T-helper 2 cell (primary cell): ENCODE measurements around the gene OIT3.

Experiments used
- DNase-seq, 5 experiments: peaks; one replicate each; pipeline versions ENCODE4 v3.0.0 to v3.0.0-alpha.2; 2012 to 2022

The OIT3 gene

GRCh38 chr10:72952642-72953158, 59.2 kb downstream of the OIT3 start:
- DNase-seq = no peak

- no peak for DNase-seq
These were observed 60.1 kb downstream of the OIT3 start for GRCh38 chr10:72953687-72954086.

DNA sequence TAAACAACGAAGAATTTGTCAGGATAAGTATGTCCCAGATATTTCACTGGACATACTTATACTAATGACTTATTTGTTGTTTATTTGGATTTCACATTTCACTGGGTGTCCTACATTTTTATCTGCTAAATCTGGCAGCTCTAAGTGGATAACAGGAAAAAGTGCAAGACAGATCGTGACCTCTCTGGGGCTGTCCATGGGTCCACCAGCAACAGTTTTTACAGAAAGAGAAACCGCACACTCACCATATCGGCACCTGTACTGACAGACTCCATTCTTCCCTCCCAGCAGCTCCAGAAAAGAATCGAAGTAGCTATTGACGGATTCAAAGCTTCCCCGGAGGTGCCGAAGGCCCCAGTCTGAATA, 60.7 kb downstream of the OIT3 start:
- no peak for DNase-seq

DNA sequence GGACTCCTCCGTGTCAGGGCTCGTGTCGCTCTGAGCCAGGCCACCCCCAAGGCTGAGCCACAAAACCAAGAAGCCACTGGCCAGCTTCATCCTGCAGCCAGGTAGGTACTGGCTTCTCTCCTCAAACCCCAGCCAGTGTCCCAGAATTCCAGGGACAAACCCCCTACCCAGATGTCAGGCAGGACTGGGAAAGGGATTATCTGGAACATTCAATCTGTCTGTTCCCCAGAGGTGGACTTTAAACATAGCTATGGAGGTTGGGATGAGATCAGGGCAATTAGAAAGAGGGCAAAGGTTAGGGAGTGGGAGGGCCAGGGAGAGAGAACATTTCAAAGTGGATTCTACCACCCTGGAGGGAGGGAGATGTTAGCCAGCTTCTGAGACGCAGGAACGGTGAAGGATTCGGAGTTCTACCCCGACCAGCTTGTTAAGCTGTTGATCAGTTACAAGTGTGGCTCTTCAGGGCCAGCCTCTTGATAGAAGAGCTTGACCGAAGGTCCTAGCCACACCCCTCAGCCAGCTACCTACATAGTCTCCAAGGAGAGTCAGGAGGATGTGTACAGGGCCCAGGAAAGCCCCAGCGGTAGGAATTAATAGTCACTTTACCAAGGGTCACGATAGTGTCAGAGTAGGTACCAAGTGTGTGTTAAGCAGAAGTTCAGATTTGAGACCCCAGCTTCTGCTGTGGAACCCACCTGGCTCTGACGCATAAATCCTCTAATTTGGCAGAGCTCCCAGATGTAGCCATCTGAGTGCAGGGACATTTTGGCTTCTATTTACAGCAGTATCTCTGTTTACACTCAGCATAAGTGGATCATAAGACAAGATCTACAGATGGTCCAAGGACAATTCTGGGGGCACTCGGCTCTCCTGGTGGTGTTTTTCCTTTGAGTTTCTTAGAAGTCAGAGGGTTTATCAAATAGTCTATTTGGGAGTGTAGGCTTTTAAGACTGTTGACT, 61.3 kb downstream of the OIT3 start, which contains the start of gene PLA2G12B:
Gene PLA2G12B (minus strand): TSS at position 211 of the 959 bp plus-strand sequence. CDS start 121 bp downstream, at position 90.
- DNase-seq = no peak

GRCh38 chr10:72956001-72956400, 62.5 kb downstream of the OIT3 start:
- DNase-seq = no peak

- DNase-seq = no peak
These were observed 83.3 kb downstream of the OIT3 start for GRCh38 chr10:72976886-72977285.

GRCh38 chr10:72979709-72980108, 86.2 kb downstream of the OIT3 start:
- DNase-seq = no peak

- no peak for DNase-seq
These were observed 86.8 kb downstream of the OIT3 start for GRCh38 chr10:72980348-72980747.

GRCh38 chr10:72981028-72981881, 87.7 kb downstream of the OIT3 start:
- no peak for DNase-seq

GRCh38 chr10:72981882-72982529, 88.5 kb downstream of the OIT3 start:
- no peak for DNase-seq
